HepG2 (cell line): Measurements from ENCODE around the gene TRIM59. TPM values are rescaled to one million over a fixed set of nuclear protein-coding genes. Genes with fewer than 3 reads are reported as not detected.

Experiments
- ATAC-seq: fragments of 200-7000 bp; cut with Tn5 transposase; 3 replicates; pipeline ENCODE4 v1.9.1; 2020; ENCODE audit warnings: mild to moderate bottlenecking, moderate library complexity
- BruUV-seq: library from RNA; stranded (reverse); fragments of 400-500 nt; replicated peaks from 2 replicates; lab custom pipeline; 2021; lab: Mats Ljungman, UMichigan
- CTCF ChIA-PET: fragments of 300-600 bp; formaldehyde crosslinking; extraction: SDS; loops from one replicate; lab custom pipeline; 2021; ENCODE audit warnings: low total read pairs, inconsistent platforms, low intra/inter-chr PET ratio; lab: Yijun Ruan, JAX
- POLR2A ChIA-PET: fragments of 350-600 bp; sonication (Branson Sonifier 250); formaldehyde crosslinking; loops from one replicate; lab custom pipeline; 2020; ENCODE audit warnings: antibody characterized with exemption, inconsistent platforms; lab: Yijun Ruan, JAX
- DNase-seq: peaks from one replicate; pipeline ENCODE4 v3.0.0-alpha.2; 2015; ENCODE audit warnings: low spot score
- FAIRE-seq: peaks from 3 replicates; lab custom pipeline; 2011; peaks lifted over from hg19 to GRCh38; lab: Jason Lieb, UNC
- H2AFZ ChIP-seq: one replicate; pipeline ENCODE4 v1.6.1; 2011; ENCODE audit warnings: low read length, inconsistent platforms
- H3K27ac ChIP-seq: fragments of 300-600 bp; 3 replicates; pipeline ENCODE4 v1.8.0; 2011; ENCODE audit warnings: mixed run types, mild to moderate bottlenecking, mixed read lengths, low read length, inconsistent platforms; ENCODE audit not compliant: insufficient read depth; ENCODE audit errors: extremely low read length
- H3K27me3 ChIP-seq, 2 experiments: fragments of 200-600 bp in 1 of 2; 2 replicates in 1 of 2; 3 replicates in 1 of 2; pipeline versions ENCODE4 v1.6.0 to v1.8.0; 2011; ENCODE audit warnings: low read length in 2 of 2, mild to moderate bottlenecking in 2 of 2, moderate library complexity in 2 of 2, inconsistent platforms in 1 of 2; ENCODE audit not compliant: insufficient read depth in 2 of 2, control insufficient read depth in 1 of 2
- H3K36me3 ChIP-seq, 2 experiments: fragments of 200-600 bp in 1 of 2; replicated peaks in 1 of 2; 2 replicates in 1 of 2; 3 replicates in 1 of 2; pipeline versions ENCODE4 v1.5.1 to v1.8.0; 2011; ENCODE audit warnings: low read length in 2 of 2, inconsistent platforms in 1 of 2; ENCODE audit not compliant: insufficient read depth in 2 of 2, control insufficient read depth in 1 of 2
- H3K4me1 ChIP-seq: 2 replicates; pipeline ENCODE4 v1.5.1; 2012; ENCODE audit warnings: low read length, inconsistent platforms; ENCODE audit not compliant: insufficient read depth
- H3K4me2 ChIP-seq: 2 replicates; pipeline ENCODE4 v1.6.0; 2011; ENCODE audit warnings: low read depth, low read length, inconsistent platforms
- H3K4me3 ChIP-seq, 3 experiments: fragments of 200-600 bp in 1 of 3; sonication (generic), shearing (Covaris generic) in 1 of 3; replicated peaks in 1 of 3; 2 replicates each; pipeline ENCODE4 v1.5.1; 2011 to 2016; ENCODE audit warnings: low read length in 3 of 3, inconsistent platforms in 2 of 3, low read depth in 2 of 3, mild to moderate bottlenecking in 2 of 3, control low read depth in 1 of 3, mixed read lengths in 1 of 3; ENCODE audit not compliant: insufficient read depth in 1 of 3
- H3K79me2 ChIP-seq: one replicate; pipeline ENCODE4 v1.6.1; 2011; ENCODE audit warnings: low read length, inconsistent platforms; ENCODE audit not compliant: insufficient read depth
- H3K9ac ChIP-seq: 2 replicates; pipeline ENCODE4 v1.6.0; 2011; ENCODE audit warnings: mild to moderate bottlenecking, low read depth, low read length, inconsistent platforms; ENCODE audit not compliant: insufficient read depth
- H3K9me3 ChIP-seq: 2 replicates; pipeline ENCODE4 v1.5.1; 2012; ENCODE audit warnings: mild to moderate bottlenecking, low read length
- H4K20me1 ChIP-seq: 2 replicates; pipeline ENCODE4 v1.6.0; 2011; ENCODE audit warnings: inconsistent platforms, mild to moderate bottlenecking, low read length, moderate library complexity; ENCODE audit not compliant: insufficient read depth
- ARID4A ChIP-seq: sonication (generic); formaldehyde crosslinking; IDR thresholded peaks from 2 replicates; pipeline ENCODE4 v1.5.0; 2020; ENCODE audit warnings: mild to moderate bottlenecking, missing genetic modification reagents, borderline replicate concordance
- CREB3 ChIP-seq: sonication (generic); formaldehyde crosslinking; IDR thresholded peaks from 2 replicates; pipeline ENCODE4 v1.5.0; 2020; ENCODE audit warnings: missing genetic modification reagents
- CTCF ChIP-seq: sonication (generic); formaldehyde crosslinking; IDR thresholded peaks from 2 replicates; pipeline ENCODE4 v1.5.0; 2020; ENCODE audit warnings: mild to moderate bottlenecking, missing genetic modification reagents, moderate library complexity
- HIVEP1 ChIP-seq: sonication (generic); formaldehyde crosslinking; IDR thresholded peaks from 2 replicates; pipeline ENCODE4 v1.4.0; 2020; ENCODE audit warnings: mild to moderate bottlenecking, missing genetic modification reagents
- HOXA5 ChIP-seq: sonication (generic); formaldehyde crosslinking; IDR thresholded peaks from 2 replicates; pipeline ENCODE4 v1.4.0; 2020; ENCODE audit warnings: missing genetic modification reagents
- MXI1 ChIP-seq: IDR thresholded peaks from 3 replicates; pipeline ENCODE4 v1.6.1; 2012; ENCODE audit warnings: low read depth, low read length, inconsistent platforms, borderline replicate concordance
- NR1H2 ChIP-seq: sonication (generic); formaldehyde crosslinking; IDR thresholded peaks from 2 replicates; pipeline ENCODE4 v1.8.1; 2022; ENCODE audit warnings: low read depth, missing genetic modification reagents, borderline replicate concordance
- PATZ1 ChIP-seq: sonication (generic); formaldehyde crosslinking; IDR thresholded peaks from 2 replicates; pipeline ENCODE4 v1.4.0; 2020; ENCODE audit warnings: missing genetic modification reagents
- RFX3 ChIP-seq: IDR thresholded peaks from 2 replicates; pipeline ENCODE4 v1.6.1; 2016; ENCODE audit warnings: missing biosample characterization, missing genetic modification reagents
- SIX4 ChIP-seq: sonication (generic); formaldehyde crosslinking; IDR thresholded peaks from 2 replicates; pipeline ENCODE4 v1.4.0; 2020; ENCODE audit warnings: missing genetic modification reagents
- ZBTB25 ChIP-seq: IDR thresholded peaks from 2 replicates; pipeline ENCODE4 v1.6.1; 2018; ENCODE audit warnings: missing genetic modification reagents
- ZFP82 ChIP-seq: sonication (generic); formaldehyde crosslinking; IDR thresholded peaks from 2 replicates; pipeline ENCODE4 v1.5.1; 2020; ENCODE audit warnings: mild to moderate bottlenecking, missing genetic modification reagents, borderline replicate concordance
- ZNF775 ChIP-seq: sonication (generic); formaldehyde crosslinking; IDR thresholded peaks from 2 replicates; pipeline ENCODE4 v1.4.0; 2020; ENCODE audit warnings: missing genetic modification reagents, mild to moderate bottlenecking, moderate library complexity, borderline replicate concordance
- WGBS: methylation state at CpG from one replicate; pipeline ENCODE4 v1.1.6; 2017; ENCODE audit warnings: low lambda C conversion rate; 5-methylcytosine and 5-hydroxymethylcytosine counted together
- in situ Hi-C: cut with HindIII; loops from 2 replicates; pipeline ENCODE4 v1.10.0; 2017; ENCODE audit warnings: low pct_unique_long_range_greater_than_20kb; ENCODE audit not compliant: extremely low pct_ligation_motif_present
- intact Hi-C: fragments of 100-400 bp; cut with micrococcal nuclease; formaldehyde crosslinking; loops from one replicate; pipeline ENCODE4 v1.10.0; 2022; ENCODE audit not compliant: unreplicated experiment
- polyA plus RNA-seq, 8 experiments: library from polyadenylated mRNA; depleted of rRNA in 3 of 8; stranded (reverse) in 7 of 8; unstranded in 1 of 8; fragments of >200 nt; fragmentation: Illumina TruSeq in 4 of 8; extraction: Trizol in 4 of 8; gene quantifications; 2 replicates each; pipeline versions ENCODE4 v1.2.1 to v1.2.3, GENCODE V29; 2011 to 2016; ENCODE audit warnings: low read depth in 4 of 8, missing spikeins in 1 of 8, mixed read lengths in 1 of 8; ENCODE audit not compliant: insufficient read depth in 1 of 8
- total RNA-seq, 5 experiments: library from RNA; depleted of rRNA; stranded (reverse); fragments of >200 nt; fragmentation: Illumina TruSeq; extraction: Trizol; gene quantifications; 2 replicates each; pipeline ENCODE4 v1.2.3, GENCODE V29; 2016; ENCODE audit warnings: low read depth in 1 of 5

TRIM59 gene
- total and polyA plus RNA-seq, 2 of the 13 experiments (the other 11 are each of a cell fraction or from before 2014, with no cell fraction given) = 1.3 to 3.2 TPM

- no peak for TF ChIP-seq ZBTB25
- TF ChIP-seq CTCF (CRISPR knock-in tag) = peak; percentile 37
Measured at GRCh38 chr3:160486459-160486869, 36.9 kb upstream of the TRIM59 start (continued).

GRCh38 chr3:160482796-160483195, 33.2 kb upstream of the TRIM59 start:
- H3K4me3 ChIP-seq = no peak overlapping the region
- no peak for TF ChIP-seq ARID4A
- no peak for TF ChIP-seq HIVEP1 (CRISPR knock-in tag)
- TF ChIP-seq RFX3 (CRISPR knock-in tag) = no peak
- no peak for TF ChIP-seq SIX4 (CRISPR knock-in tag)
- no peak for TF ChIP-seq PATZ1
- no peak for TF ChIP-seq ZNF775
- no peak for TF ChIP-seq ZFP82 (CRISPR knock-in tag)
- no peak for TF ChIP-seq NR1H2
- no peak for TF ChIP-seq MXI1
- TF ChIP-seq HOXA5 (CRISPR knock-in tag) = no peak
- no peak for TF ChIP-seq CREB3

More at GRCh38 chr3:160482796-160483195, 33.2 kb upstream of the TRIM59 start:
- no peak overlapping the region for H3K4me2 ChIP-seq
- ChIA-PET CTCF (no interaction called here), POLR2A (no interaction called here)
- no peak overlapping the region for H3K9ac ChIP-seq
- no TSS peak for BruUV-seq
- intact Hi-C loops (loop anchor here (10.0 kb wide), 1 partner anchor 448 kb away; no protein-coding TSS in a partner anchor), in situ Hi-C loops (no loop called here)
- ATAC-seq (no peak), FAIRE-seq (no peak), DNase-seq (no peak)
- no peaks in the 10 kb centered on the region for H3K36me3 ChIP-seq
- no peaks in the 10 kb centered on the region for H3K79me2 ChIP-seq
- H2AFZ ChIP-seq = no peak overlapping the region
- H3K9me3 ChIP-seq = no peaks in the 10 kb centered on the region
- no peaks in the 10 kb centered on the region for H4K20me1 ChIP-seq
- no peak overlapping the region for H3K27ac ChIP-seq
- WGBS = 54% methylated on average over 3 of the region's 3 CpGs
- H3K27me3 ChIP-seq = no peaks in the 10 kb centered on the region
- H3K4me1 ChIP-seq = peaks cover 6% of the 10 kb centered on the region; the same call in 1 of the 2 replicates
